NCI-H2196 treated with DMSO at 0.1 percent for 48 hours (cell line): ENCODE measurements around the gene CCDC148.

Source experiments
- DNase-seq: peaks from one replicate; lab custom pipeline; 2025; ENCODE audit not compliant: unreplicated experiment; lab: John Stamatoyannopoulos, UW

CCDC148 gene

DNA sequence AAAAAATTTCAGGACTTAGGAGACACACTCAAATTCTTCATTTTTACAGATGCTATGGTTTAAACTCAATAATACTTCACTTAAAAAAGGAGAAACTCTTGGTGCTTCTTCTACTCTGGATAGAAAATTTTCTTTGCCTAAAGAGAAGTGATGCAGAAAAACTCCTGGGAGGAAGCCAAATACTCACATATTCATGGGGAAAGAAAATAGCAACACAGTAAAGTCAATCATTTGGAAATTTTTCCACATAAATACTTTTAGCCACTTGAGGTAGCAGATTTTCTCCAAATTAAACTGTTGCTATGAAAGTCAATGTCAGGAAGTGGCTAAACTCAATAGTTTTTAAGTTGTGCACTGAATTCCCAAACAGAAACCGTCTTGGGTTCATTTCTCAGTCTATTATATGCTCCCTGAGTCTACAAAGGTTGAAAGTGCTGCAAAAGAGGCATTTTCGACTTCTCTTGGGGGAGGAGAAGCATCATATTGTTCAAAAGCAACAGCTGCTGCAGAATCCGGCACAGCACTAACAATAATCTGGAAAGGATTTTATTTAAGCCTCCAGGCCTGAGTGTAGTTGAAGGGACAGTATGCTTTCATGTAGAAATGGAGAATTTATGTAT is 273.8 kb downstream of the CCDC148 start:
- no peak for DNase-seq

DNA sequence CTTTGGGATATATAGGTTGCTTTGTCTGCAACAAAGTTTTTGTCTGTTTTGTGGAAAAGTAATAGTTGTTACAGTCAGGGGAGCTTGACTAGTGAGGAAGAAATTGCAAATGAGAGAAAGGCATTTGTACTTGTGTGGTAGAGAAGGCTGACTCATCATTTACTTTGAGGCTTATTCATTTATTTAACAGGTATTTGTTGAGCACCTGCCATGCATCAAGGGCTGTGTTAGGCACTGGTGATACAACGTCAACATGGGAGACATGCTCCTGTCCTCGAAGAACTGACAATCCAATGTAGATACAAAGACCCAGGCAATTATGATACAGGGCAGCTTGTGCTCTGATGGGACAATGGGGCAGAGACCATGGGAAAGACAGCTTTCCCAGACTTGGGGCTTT is 275.4 kb downstream of the CCDC148 start:
- DNase-seq, result no peak

DNA sequence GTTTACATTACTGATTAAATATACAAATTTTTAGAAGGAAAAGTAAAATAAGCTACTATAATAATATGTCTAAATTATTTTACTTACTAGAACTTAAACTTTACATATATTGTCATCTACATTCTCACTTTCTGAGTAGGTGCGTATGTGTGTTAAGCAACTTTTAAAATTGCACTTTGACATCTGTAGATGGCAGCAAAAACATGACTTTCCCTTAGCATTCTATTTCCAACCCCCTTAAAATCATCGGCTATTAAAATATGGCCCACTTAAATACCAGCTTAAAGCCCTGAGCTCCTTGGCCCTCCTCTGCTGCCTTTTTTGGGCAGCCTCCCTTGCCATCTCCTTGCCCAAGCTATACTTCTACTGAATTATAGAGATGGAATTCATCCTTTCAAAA is 276.9 kb downstream of the CCDC148 start:
- no peak for DNase-seq

DNA sequence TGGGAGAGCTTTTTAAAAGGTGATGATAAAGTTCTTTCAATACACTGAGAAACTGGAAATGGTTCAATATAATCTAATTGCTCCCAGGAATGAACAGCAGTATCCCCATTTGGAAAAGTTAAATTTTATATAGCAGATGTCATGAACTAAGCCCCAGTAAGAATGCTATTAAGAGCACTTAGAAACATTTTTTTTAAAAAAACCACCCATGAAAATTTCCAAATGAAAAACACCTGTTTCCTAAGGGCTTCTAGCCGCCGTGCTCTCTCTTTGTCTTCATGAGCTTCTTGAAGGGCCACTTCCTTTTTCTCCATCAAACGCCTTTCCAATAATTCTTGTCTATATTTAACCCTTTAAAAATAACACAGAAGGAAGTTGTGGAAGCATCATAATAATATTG is 277.9 kb downstream of the CCDC148 start:
- DNase-seq, result no peak

DNA sequence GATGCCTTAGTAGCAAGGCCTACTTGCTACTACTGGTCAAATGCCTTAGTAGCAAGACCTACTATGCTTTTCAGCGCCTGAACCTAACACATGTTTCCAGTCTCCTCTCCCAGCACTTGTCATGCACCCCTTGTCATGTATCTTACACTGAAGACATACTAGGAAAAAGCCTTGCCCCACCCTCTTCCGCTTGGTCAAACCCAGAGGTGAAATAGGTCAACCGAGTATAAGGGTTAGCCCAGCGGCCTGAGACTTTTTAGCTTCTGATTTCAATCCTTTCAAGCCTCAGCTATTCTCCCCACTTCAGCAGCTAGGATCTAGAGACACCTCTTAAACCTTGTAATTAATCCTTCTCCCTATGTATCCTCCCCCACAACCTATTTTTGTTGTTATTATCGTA is 281.6 kb downstream of the CCDC148 start:
- DNase-seq, result no peak

DNA sequence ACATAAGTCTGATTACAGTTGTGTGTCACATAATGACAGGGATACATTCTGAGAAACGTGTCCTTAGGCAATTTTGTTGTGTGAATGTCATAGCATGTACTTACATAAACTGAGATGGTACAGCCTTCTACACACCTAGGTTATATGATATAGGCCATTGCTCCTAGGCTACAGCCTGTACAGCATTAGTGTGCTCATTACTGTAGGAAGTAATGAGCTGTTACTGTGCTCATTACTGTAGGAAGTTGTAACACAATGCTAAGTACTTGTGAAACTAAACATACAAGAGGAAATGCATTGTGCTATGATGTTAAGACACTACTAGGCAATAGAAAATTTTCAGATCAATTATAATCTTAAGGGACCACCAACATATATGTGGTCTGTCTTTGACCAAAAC is 282.1 kb downstream of the CCDC148 start:
- DNase-seq, result no peak

DNA sequence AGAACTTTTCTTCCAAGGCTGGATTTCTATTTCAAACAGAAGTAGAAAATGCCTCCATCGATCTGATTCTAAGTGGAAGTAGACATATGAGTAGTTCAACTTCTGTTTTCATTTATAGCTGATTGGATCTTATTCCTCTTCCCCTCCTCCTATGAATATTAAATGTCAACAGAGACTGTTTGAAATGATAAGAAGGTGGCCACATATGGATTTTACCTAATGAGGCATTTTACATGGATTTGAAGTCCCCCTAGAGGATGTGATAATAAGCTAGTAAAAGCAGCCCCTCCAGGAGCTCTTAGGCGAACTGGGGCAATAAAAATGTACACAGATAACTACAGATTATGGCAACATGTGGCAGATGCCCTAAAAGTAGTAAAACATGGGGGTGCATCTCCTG is 283.8 kb downstream of the CCDC148 start:
- DNase-seq, result no peak

DNA sequence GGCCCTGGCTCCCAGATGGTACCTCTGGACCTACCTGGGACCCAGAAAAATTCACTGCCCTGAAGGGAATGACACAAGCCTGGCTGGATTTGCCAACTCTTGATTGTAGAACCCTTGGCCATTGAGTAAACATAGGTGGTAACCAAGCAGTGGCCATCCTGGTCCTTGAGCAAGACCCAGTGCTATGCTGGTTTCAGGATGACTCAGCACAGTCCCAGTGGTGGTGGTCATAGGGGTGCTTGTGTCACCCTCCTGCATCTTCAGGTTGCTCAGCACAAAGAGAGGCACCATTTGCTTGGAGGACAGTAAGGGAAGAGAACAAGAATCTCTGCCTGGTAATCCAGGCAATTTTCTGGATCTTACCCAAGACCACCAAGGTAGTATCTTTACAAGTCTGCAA is 302.0 kb downstream of the CCDC148 start:
- DNase-seq, result no peak

DNA sequence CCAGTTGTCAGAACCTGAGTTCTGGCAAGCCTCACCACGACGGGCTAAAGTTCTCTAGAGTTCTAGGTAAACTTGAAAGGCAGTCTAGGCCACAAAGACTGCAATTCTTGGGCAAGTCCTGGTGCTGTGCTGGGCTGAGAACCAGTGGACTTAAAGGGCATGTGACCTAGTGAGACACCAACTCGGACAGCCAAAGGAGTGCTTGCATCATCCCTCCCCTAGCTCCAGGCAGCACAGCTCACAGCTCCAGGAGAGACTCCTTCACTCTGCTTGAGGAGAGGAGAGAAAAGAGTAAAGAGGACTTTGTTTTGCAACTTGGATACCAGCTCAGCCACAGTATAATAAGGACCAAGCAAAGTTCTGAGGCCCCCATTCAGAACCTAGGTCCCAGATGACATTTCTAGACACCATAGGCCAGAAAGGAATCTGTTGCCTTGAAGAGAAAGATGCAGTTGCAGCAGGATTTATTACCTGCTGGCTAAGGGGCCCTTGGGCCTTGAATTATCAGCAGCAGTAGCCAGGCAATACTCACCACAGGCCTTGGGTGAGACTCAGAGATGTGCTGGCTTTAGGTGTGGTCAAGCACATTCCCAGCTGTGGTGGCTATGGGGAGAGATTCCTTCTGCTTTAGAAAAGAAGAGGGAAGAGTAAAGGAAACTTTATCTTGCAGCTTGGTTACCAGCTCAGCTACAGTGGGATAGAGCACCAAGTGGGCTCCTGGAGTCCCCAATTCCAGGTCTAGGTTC is 303.1 kb downstream of the CCDC148 start:
- no peak for DNase-seq

DNA sequence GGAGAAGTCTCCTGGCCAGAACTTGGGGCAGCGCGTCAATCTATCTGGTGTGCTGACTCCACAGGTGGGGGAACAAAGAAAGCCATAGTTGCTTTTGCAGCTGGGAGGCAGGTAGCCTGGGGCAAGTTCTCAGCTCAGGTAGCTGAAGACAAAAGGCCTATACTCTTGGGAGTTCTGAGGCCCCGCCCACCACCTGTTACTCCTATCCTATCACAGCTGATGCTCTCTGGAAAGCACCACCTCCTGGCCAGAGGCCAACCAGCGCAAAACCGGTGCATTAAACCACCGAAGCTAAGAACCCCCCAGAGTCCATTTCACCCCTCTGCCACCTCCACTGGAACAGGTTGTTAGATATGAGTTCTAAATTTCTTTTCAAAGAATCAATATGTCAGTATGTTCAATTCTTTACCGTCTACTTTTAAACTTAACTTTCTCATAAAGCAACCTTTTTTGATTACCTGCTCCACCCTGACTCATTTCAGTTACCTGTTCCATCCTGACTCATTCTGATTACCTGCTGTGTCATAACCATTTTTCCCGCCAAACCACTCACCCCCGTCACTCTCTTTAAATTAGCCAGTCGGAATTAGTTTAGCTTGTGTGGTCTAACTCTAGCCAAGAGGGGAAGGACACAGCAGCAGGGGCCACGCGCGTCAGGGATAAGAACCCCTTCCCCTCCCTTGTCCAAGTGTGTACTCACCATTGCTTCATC is 311.5 kb downstream of the CCDC148 start:
- no peak for DNase-seq

DNA sequence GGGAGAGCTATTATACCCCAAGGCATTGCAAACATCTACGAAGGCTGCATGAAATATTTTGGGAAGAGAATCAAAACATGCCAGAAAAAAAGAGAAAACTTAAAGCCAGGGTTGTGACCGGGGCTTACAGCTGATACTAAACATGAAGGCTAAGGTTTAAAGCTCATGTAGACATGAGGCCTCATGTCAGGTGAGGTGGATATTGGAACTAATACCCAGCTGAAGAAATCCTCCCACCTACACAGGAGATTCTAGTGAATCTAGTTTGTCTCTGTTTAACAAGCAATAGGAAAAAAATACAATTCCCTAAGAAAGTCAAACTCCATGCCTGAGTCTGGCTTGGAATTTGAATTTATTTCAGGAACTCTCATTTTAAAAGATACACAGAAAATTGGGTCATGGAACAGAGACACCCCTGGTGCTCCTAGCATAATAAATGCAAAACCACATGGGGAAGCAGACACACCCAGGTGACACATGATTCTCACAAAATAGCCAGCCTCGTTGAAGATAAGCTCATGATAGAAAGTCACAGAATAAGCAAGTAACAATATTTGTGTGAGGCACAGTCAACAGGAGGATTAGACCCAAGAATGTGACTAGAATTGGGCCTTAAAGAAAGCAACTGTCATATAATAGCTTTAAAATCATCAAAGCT is 312.7 kb downstream of the CCDC148 start:
- no peak for DNase-seq

DNA sequence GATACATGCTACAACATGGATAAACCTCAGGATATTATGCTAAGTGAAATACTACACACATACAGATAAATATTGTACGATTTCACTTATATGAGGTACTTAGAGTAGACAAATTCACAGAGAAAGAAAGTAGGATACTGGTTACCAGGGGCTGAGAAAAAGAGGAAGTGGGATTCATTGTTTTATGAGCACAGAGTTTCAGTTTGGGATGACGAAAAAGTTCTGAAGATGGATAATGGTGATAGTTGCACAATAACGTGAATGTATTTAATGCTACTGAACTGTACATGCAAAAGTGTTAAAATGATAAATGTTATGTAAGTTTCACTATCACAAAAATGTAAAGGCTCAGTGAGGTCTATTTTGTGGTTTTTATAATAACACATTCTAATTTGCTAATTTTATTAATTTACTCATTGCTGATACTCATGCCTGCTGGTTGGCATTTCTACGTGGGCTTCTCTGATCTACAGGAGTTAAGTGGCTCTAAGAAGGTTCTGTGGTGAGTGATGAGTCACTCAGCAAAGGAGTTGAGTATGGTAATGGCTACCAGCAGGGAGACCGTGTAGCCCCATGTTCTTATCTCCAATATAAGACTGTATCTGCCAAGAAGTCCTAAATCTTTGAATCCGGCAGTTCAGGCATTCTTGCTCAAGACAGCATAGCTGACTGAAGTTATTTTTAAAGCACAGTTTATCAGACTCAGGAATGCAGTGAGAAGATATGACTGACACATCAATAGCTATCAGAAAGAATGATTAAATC is 313.8 kb downstream of the CCDC148 start:
- no peak for DNase-seq

DNA sequence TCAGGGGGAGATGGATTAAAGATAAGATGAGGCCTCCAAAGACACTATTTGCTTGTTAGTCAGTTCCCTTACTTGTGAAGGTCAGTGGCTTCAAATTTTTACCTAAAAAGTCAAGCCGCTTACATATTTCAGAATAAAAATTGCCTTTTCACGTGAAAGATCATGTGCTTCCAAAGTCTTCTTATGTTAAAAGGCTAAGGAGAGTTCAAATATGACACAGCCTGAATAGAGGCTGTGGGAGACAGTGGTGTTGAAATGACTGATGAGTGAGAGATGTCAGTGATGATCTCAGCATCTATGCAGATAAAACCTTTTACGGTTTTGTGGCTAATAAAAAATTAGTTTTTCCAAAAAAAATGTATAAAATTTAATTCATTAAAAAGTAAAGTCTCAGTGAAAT is 314.4 kb downstream of the CCDC148 start:
- DNase-seq, result no peak

DNA sequence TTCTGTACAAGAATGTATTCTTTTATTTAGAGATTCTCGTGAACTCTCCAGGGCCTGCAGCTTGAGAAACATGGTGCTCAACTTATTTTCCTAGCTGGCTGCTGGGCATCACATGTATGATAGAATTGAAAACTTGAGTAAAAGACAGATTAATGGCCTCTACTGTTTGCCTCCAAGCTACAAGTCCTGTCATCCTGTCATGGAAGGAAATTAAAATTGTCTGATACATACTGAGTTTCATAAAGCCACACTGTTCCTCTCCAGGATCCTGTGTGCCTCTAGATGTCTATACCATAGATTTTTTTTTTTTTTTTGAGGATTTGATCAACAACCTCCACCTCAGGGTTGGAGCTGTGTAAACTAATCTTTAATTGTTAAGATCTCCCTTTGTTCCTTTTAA is 316.4 kb downstream of the CCDC148 start:
- DNase-seq, result no peak

DNA sequence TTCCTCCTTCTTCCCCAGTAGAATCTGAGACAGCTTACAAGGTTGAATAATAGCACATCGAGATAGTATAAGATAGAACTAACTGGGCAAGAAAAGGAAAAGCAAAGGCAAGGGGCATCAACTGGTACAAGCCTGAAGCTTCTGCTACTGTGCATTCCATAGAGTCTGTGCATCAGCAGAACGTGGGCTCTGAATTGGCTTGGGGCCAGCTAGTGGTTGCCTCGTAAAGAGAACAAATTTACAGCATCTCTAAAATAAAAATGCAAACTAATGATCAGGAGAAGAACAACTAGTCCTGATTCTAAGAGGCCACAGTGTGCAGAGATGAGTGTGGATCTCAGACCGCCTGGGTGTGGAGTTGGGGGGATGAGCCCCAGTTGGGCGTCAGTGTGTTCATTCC is 318.3 kb downstream of the CCDC148 start:
- no peak for DNase-seq

DNA sequence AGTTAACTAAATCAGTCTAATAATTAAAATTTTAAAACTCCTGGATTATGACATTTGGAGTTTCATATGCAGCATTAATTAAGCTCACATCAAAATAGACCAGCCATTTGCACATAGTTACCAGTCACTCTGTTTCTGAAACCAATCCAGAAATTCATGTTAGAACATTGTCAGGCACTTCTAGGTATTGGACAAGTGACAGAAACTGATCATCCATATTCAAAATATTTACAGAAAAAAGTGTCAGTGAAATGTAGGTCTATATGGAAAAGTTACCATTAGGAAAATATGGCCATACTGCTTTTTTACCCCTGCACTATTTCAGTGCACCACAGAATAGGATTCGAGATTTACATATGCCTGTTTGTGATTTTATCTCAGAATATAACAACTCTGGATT is 321.5 kb downstream of the CCDC148 start:
- DNase-seq, result no peak

DNA sequence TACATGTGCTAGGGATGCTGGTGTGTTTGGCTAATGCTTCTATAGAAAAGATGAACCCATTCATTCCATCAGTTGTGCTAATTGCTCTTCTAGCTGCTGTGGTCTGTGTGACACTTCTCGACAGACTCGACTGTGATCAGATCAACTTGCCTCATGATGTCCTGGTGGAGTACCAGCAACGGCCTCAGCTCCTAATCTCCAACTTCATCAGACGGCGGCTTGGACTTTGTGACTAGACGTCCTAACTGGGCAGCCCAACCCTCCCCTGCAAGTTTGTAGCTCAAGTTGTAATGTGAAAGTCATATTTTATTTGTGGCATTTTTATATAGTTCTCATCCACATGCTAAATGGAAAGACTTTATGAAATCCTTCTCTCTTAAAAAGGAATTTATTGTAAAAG is 321.9 kb downstream of the CCDC148 start:
- no peak for DNase-seq

DNA sequence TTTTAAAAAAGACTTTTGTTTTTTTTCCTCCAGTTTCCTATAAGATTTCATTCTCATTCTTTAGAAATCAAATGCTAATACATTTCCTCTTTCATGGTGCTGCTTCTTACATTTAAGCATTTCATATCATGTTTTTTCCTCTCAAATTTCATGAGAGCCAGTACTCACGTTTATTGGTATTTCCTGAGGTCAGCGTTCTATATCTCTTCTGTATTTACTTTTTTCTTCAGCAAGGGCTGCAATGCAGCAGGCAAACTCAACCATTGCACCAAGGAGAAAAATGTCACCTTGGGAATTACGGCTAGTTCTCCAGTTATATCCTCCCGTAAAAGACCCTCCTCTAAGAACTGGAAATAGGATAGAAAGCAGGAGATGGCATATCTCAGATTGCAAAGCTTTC is 322.5 kb downstream of the CCDC148 start:
- DNase-seq, result no peak

DNA sequence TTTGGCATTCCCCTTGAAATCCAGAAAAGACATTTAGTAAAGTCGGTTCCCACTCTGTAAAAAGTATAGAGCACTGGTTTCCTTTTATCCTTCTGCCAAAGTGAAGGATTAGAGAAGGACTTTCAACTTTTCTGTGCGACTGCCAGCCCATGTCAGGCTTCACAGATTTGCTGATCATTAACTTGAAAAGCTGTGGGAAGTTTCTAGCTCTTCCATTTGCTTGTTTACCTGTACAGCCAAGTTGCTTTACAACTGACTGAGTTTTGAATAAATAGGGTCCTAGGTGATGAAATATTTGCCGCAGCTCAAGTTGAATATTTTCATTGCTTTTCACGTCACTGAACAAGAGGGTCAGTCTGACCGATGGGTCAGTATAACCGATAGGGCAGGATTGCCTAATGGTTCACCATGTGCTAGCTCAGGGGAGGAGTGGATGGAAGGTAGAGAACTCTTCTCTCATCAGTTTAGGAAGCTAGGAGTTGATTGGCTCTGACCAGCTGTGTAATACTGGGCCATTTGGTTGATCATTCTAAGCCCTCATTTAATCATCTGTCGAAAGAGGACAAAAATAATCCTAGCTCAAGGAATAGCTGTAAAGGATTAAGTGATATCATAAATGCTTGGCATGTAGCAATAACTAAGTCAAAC is 324.5 kb downstream of the CCDC148 start:
- DNase-seq, result no peak

DNA sequence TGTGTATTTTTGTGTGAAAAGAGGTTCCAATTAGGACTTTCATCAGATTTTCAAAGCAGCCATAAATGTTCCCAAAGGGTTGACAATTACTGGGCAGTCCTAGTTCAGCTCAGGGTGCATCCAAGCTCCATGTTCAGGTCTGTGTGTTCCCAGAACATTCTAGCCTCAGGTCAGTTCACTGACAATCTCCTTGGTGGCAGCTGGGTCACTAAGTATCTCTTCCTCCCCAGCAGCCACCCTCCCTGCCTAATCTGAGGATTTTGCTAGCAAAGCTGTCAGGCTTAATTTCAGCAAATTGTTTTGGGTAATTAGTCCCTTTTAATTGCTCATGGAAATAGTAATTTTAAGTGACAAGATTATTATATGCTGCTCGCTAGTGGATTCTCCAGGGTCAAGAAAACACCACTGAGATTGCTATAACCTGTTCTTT is 325.1 kb downstream of the CCDC148 start:
- no peak for DNase-seq
